Breast epithelium (tissue), 4 donors: ENCODE results near the gene HSFX3. TPM values are rescaled to one million over a fixed set of nuclear protein-coding genes. Genes with fewer than 3 reads are reported as not detected.
"Not testable (repeated sequence)": the region's sequence is repeated elsewhere in the genome, so short reads cannot be mapped to it uniquely, and the experiment has no call there.

Experiments used
- DNase-seq, 2 donors: peaks; one replicate each; pipeline ENCODE4 v3.0.0-alpha.2; 2019; ENCODE audit warnings: low spot score in 2 of 2
- H3K27ac ChIP-seq, 2 donors: fragments of 200-600 bp; sonication (generic) in 1 of 2; one replicate each; pipeline ENCODE4 v1.5.1; 2016 to 2019; ENCODE audit warnings: mild to moderate bottlenecking in 1 of 2
- H3K27me3 ChIP-seq, 2 donors: fragments of 200-600 bp; sonication (generic) in 1 of 2; one replicate each; pipeline versions ENCODE4 v1.5.1 to v1.6.0; 2017 to 2019; ENCODE audit warnings: control low read depth in 1 of 2, mild to moderate bottlenecking in 1 of 2
- H3K36me3 ChIP-seq: fragments of 200-600 bp; one replicate; pipeline ENCODE4 v1.5.1; 2019
- H3K4me1 ChIP-seq, 2 donors: fragments of 200-600 bp; sonication (generic); one replicate each; pipeline ENCODE4 v1.5.1; 2016 to 2019; ENCODE audit warnings: control low read depth in 1 of 2
- H3K4me3 ChIP-seq, 3 donors: fragments of 200-600 bp; sonication (generic); 1 replicate in 2 of 3; 2 replicates in 1 of 3; pipeline ENCODE4 v1.5.1; 2016 to 2019; ENCODE audit warnings: mild to moderate bottlenecking in 3 of 3, moderate library complexity in 2 of 3
- H3K9me3 ChIP-seq, 2 donors: fragments of 200-600 bp; sonication (generic) in 1 of 2; one replicate each; pipeline ENCODE4 v1.5.1; 2016 to 2019; ENCODE audit warnings: control low read depth in 1 of 2
- CTCF ChIP-seq, 3 donors: fragments of 450-650 bp; IDR thresholded peaks; one replicate each; pipeline ENCODE4 v1.5.1; 2016 to 2017; ENCODE audit warnings: antibody characterized with exemption in 3 of 3, mild to moderate bottlenecking in 3 of 3, moderate library complexity in 3 of 3
- POLR2A ChIP-seq: fragments of 450-650 bp; IDR thresholded peaks from one replicate; pipeline ENCODE4 v1.6.1; 2016; ENCODE audit warnings: antibody characterized with exemption, mild to moderate bottlenecking, moderate library complexity
- intact Hi-C: fragments of 100-400 bp; cut with DNase I; formaldehyde crosslinking; loops from one replicate; pipeline ENCODE4 v1.15.1; 2023; ENCODE audit warnings: low total_unique reads
- total RNA-seq, 3 donors: library from RNA; depleted of rRNA; stranded (reverse); fragments of >200 nt; gene quantifications; one replicate each; pipeline ENCODE4 v1.1.0, GENCODE V29; 2016

The HSFX3 gene
- total RNA-seq = not detected

- H3K27me3 ChIP-seq, H3K4me3 ChIP-seq, DNase-seq, H3K36me3 ChIP-seq, intact Hi-C loops, H3K27ac ChIP-seq, H3K4me1 ChIP-seq, H3K9me3 ChIP-seq: not testable (repeated sequence)
These were observed at the start of gene HSFX3 for GRCh38 chrX:149549701-149550100. Gene HSFX3, minus strand, starts transcription at chrX:149549924. Its CDS starts 72 bp downstream, at chrX:149549852.

GRCh38 chrX:149598603-149599002 is 48.9 kb upstream of the HSFX3 start:
- H3K9me3 ChIP-seq, H3K36me3 ChIP-seq, intact Hi-C loops, H3K4me1 ChIP-seq, DNase-seq, H3K27me3 ChIP-seq, H3K27ac ChIP-seq, H3K4me3 ChIP-seq: not testable (repeated sequence)

- DNase-seq, H3K27me3 ChIP-seq, intact Hi-C loops, H3K9me3 ChIP-seq, H3K27ac ChIP-seq, H3K36me3 ChIP-seq, H3K4me3 ChIP-seq, H3K4me1 ChIP-seq: not testable (repeated sequence)
These were observed 46.2 kb upstream of the HSFX3 start for GRCh38 chrX:149595943-149596342.

- H3K27me3 ChIP-seq, H3K4me1 ChIP-seq, intact Hi-C loops, H3K36me3 ChIP-seq, H3K9me3 ChIP-seq, H3K27ac ChIP-seq, H3K4me3 ChIP-seq, DNase-seq: not testable (repeated sequence)
These were observed 45.5 kb upstream of the HSFX3 start, which contains the start of gene HSFX2 for GRCh38 chrX:149595214-149595613. Gene HSFX2, minus strand, starts transcription at chrX:149595314. Its CDS starts 614 bp downstream, at chrX:149594700.

- H3K27me3 ChIP-seq, H3K27ac ChIP-seq, H3K4me1 ChIP-seq, H3K36me3 ChIP-seq, H3K9me3 ChIP-seq, DNase-seq, H3K4me3 ChIP-seq, intact Hi-C loops: not testable (repeated sequence)
These were observed 41.3 kb upstream of the HSFX3 start for GRCh38 chrX:149590993-149591392.

GRCh38 chrX:149587359-149587758 is 37.6 kb upstream of the HSFX3 start, which contains the start of gene MAGEA9B:
Gene MAGEA9B, minus strand, starts transcription at chrX:149587459. Its CDS starts 4,280 bp downstream, at chrX:149583179.
- H3K27me3 ChIP-seq, H3K4me1 ChIP-seq, H3K9me3 ChIP-seq, H3K27ac ChIP-seq, DNase-seq, intact Hi-C loops, H3K36me3 ChIP-seq, H3K4me3 ChIP-seq: not testable (repeated sequence)

GRCh38 chrX:149585631-149586030 is 35.9 kb upstream of the HSFX3 start:
- H3K27ac ChIP-seq, H3K27me3 ChIP-seq, H3K4me1 ChIP-seq, H3K4me3 ChIP-seq, H3K36me3 ChIP-seq, H3K9me3 ChIP-seq, DNase-seq, intact Hi-C loops: not testable (repeated sequence)

GRCh38 chrX:149573456-149573855 is 23.7 kb upstream of the HSFX3 start:
- H3K27me3 ChIP-seq, DNase-seq, H3K4me3 ChIP-seq, intact Hi-C loops, H3K36me3 ChIP-seq, H3K9me3 ChIP-seq, H3K27ac ChIP-seq, H3K4me1 ChIP-seq: not testable (repeated sequence)

GRCh38 chrX:149572743-149573142 is 23.0 kb upstream of the HSFX3 start:
- Histone ChIP-seq H3K36me3 (no peaks in the 10 kb centered on the region), H3K27me3 (peaks cover 0 to 5% of the 10 kb centered on the region in 2 donors), H3K27ac (no peak overlapping the region), H3K4me3 (no peak overlapping the region), H3K9me3 (no peaks in the 10 kb centered on the region), H3K4me1 (no peaks in the 10 kb centered on the region)
- intact Hi-C loops = no loop called here
- TF ChIP-seq CTCF (IDR thresholded peaks at IDR 0.05) (no peak), POLR2A (no peak)
- no peak for DNase-seq
